Psoas muscle (tissue), 8 donors: ENCODE results near the gene IRF1. TPM values are rescaled to one million over a fixed set of nuclear protein-coding genes. Genes with fewer than 3 reads are reported as not detected.
A peak's percentile ranks its signal among the peaks of the same experiment; 100 is the strongest.

Experiments
- ATAC-seq, 4 donors: fragments of 200-7000 bp; cut with Tn5 transposase; one replicate each; pipeline ENCODE4 v1.9.1; 2020; ENCODE audit warnings: moderate library complexity in 3 of 4, mild to moderate bottlenecking in 2 of 4
- DNase-seq, 2 donors: peaks; one replicate each; pipeline ENCODE4 v3.0.0-alpha.2; 2020
- H3K27ac ChIP-seq: fragments of 200-600 bp; one replicate; pipeline ENCODE4 v1.8.0; 2022
- H3K27me3 ChIP-seq, 3 donors: fragments of 200-600 bp in 1 of 3; one replicate each; pipeline versions ENCODE4 v1.6.1 to v1.8.0; 2013 to 2022; ENCODE audit warnings: low read length in 2 of 3, mild to moderate bottlenecking in 2 of 3, moderate library complexity in 1 of 3; ENCODE audit not compliant: insufficient read depth in 3 of 3
- H3K36me3 ChIP-seq, 2 donors: fragments of 200-600 bp in 1 of 2; one replicate each; pipeline versions ENCODE4 v1.6.1 to v1.8.0; 2013 to 2022; ENCODE audit warnings: low read depth in 1 of 2, mild to moderate bottlenecking in 1 of 2, moderate library complexity in 1 of 2; ENCODE audit not compliant: insufficient read depth in 1 of 2
- H3K4me1 ChIP-seq: fragments of 200-600 bp; one replicate; pipeline ENCODE4 v1.8.0; 2022
- H3K4me3 ChIP-seq: fragments of 200-600 bp; one replicate; pipeline ENCODE4 v1.8.0; 2022; ENCODE audit warnings: mild to moderate bottlenecking
- H3K9me3 ChIP-seq: fragments of 200-600 bp; one replicate; pipeline ENCODE4 v1.8.0; 2022
- CTCF ChIP-seq: fragments of 200-600 bp; IDR thresholded peaks from one replicate; pipeline ENCODE4 v1.8.0; 2022; ENCODE audit warnings: antibody characterized with exemption
- WGBS, 3 donors: extraction: QIAGEN DNeasy Blood & Tissue Kit; methylation state at CpG; one replicate each; pipeline versions ENCODE4 v1.1.6 to v1.1.7; 2013; 5-methylcytosine and 5-hydroxymethylcytosine counted together
- intact Hi-C, 2 donors: fragments of 100-400 bp; cut with DNase I; formaldehyde crosslinking; loops; one replicate each; pipeline versions ENCODE4 v1.11.0 to v1.14.2; 2022
- polyA plus RNA-seq, 3 donors: library from polyadenylated mRNA; stranded (reverse); fragments of 200-250 nt; gene quantifications; one replicate each; pipeline ENCODE4 v1.2.3, GENCODE V29; 2013
- total RNA-seq, 4 donors: library from RNA; stranded (reverse); fragmentation: NEBNext Ultra II Directional in 2 of 4; extraction: Animal tissue kit (Norgen Biotek cat#: 25700) in 2 of 4; gene quantifications; one replicate each; pipeline versions ENCODE4 v1.2.1 to v1.2.4, GENCODE V29; 2021 to 2023
- donor health status: healthy with polysubstance abuse.
- donor health status: DM: no; HTN: no; CAD: no; lungs with moderate emphysema.
- donor health status: Bipolar disorder and iron deficiency.
- donor health status: healthy.
- donor health status: DM: yes; HTN: yes; CAD: no.
- donor health status: DM: no; HTN: no; CAD: no.
- donor health status: DM: no; HTN: no; CAD: no.
- donor health status: DM: yes; HTN: yes; CAD: no.

IRF1 gene
- total and polyA plus RNA-seq, 7 donors, result 4.7 to 18.8 (median 11.8) TPM

- peak; percentile 34 to 60 (median 43) for ATAC-seq
- peaks cover 63% of the 10 kb centered on the region for H3K4me1 ChIP-seq
Measured at GRCh38 chr5:132433141-132433540, 57.4 kb downstream of the IRF1 start.

DNA sequence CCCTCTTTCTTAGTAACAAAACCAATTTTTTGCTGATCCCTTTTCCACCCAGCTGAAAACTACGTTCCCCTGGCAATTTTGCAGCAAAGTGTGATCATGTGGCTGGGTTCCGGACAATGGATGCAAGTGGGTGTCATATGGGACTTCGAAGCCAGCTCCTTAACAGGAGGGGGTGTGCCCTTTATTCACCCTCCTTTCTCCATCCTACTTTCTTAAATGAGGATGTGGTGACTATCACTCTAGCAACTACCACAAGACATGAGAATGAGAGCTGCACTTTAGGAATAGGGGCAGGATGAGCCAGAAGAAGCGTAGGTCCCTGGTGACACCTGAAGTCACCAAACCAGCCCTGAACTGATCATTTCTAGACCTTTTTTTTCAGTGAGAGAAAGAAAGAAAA is 58.9 kb downstream of the IRF1 start:
- intact Hi-C loops, result no loop called here
- Histone ChIP-seq H3K4me3 (no peak overlapping the region), H3K9me3 (no peaks in the 10 kb centered on the region), H3K27me3 (no peaks in the 10 kb centered on the region), H3K27ac (no peak overlapping the region), H3K4me1 (peaks cover 64% of the 10 kb centered on the region), H3K36me3 (no peaks in the 10 kb centered on the region)
- ATAC-seq (no peak), DNase-seq (no peak)
- no peak for TF ChIP-seq CTCF
- 88 to 90% (median 89%) methylated on average over 4 of the region's 4 CpGs for WGBS, 3 donors

More at GRCh38 chr5:132433141-132433540, 57.4 kb downstream of the IRF1 start:
- Histone ChIP-seq H3K27me3 (no peaks in the 10 kb centered on the region), H3K27ac (peak overlapping the region; percentile 56), H3K36me3 (no peaks in the 10 kb centered on the region), H3K4me3 (peak overlapping the region; percentile 19), H3K9me3 (no peaks in the 10 kb centered on the region)
- DNase-seq, result no peak
- intact Hi-C loops, result no loop called here
- TF ChIP-seq CTCF, result no peak
- 37 to 53% (median 43%) methylated on average over 6 of the region's 6 CpGs for WGBS, 3 donors

Other genes starting within 250 kb of the IRF1 start
- 1 to 10 TPM; 3.2 to 6.6 (median 5.6) TPM for gene PDLIM4, start 233.1 kb downstream of the IRF1 start, total RNA-seq
- 1 to 10 TPM; 1.8 to 6.4 (median 3.0) TPM for gene PDLIM4, start 233.1 kb downstream of the IRF1 start, polyA plus RNA-seq
- 10 to 100 TPM in 1 of 4 donors, 1 to 10 TPM in 3; 1.9 to 14.0 (median 2.7) TPM for gene SLC22A4, start 196.4 kb downstream of the IRF1 start, total RNA-seq
- gene SLC22A4, start 196.4 kb downstream of the IRF1 start, polyA plus RNA-seq, result 10 to 100 TPM in 1 of 3 donors, 1 to 10 TPM in 2; 1.1 to 17.5 (median 5.6) TPM
- gene SLC22A5, start 121.1 kb downstream of the IRF1 start, total RNA-seq, result 100 to 1,000 TPM in 1 of 4 donors, 10 to 100 TPM in 3; 26.6 to 145 (median 74.7) TPM
- gene SLC22A5, start 121.1 kb downstream of the IRF1 start, polyA plus RNA-seq, result 10 to 100 TPM; 37.7 to 93.7 (median 60.6) TPM
- gene IL5, start 52.7 kb upstream of the IRF1 start, total RNA-seq, result not detected
- gene IL5, start 52.7 kb upstream of the IRF1 start, polyA plus RNA-seq, result not detected
- 10 to 100 TPM; 28.5 to 35.9 (median 30.1) TPM for gene RAD50, start 66.2 kb upstream of the IRF1 start, total RNA-seq
- gene RAD50, start 66.2 kb upstream of the IRF1 start, polyA plus RNA-seq, result 10 to 100 TPM in 1 of 3 donors, 1 to 10 TPM in 2; 6.8 to 22.1 (median 9.9) TPM
- not detected for gene IL13, start 167.4 kb upstream of the IRF1 start, total RNA-seq
- not detected for gene IL13, start 167.4 kb upstream of the IRF1 start, polyA plus RNA-seq
- gene IL4, start 183.2 kb upstream of the IRF1 start, total RNA-seq, result not detected
- not detected for gene IL4, start 183.2 kb upstream of the IRF1 start, polyA plus RNA-seq
- 1 to 10 TPM; 3.6 to 5.8 (median 4.8) TPM for gene KIF3A, start 246.8 kb upstream of the IRF1 start, total RNA-seq
- 1 to 10 TPM; 2.5 to 8.0 (median 2.9) TPM for gene KIF3A, start 246.8 kb upstream of the IRF1 start, polyA plus RNA-seq